H1 (cell line): ENCODE measurements around the gene REG4. TPM values are rescaled to one million over a fixed set of nuclear protein-coding genes. Genes with fewer than 3 reads are reported as not detected.

Source experiments
- BACH1 ChIP-seq: IDR thresholded peaks from 2 replicates; pipeline ENCODE4 v1.6.1; 2012; ENCODE audit warnings: low read length, improper control_type of control experiment
- BCL11A ChIP-seq, 2 experiments: IDR thresholded peaks; one replicate each; pipeline ENCODE4 v1.6.1; 2011; ENCODE audit warnings: low read depth in 2 of 2, low read length in 2 of 2, mild to moderate bottlenecking in 2 of 2
- CBX8 ChIP-seq: fragments of 300-800, 300-1000 bp; sonication (generic); IDR thresholded peaks from 2 replicates; pipeline ENCODE4 v1.7.1; 2016; ENCODE audit warnings: low read depth, low read length, borderline replicate concordance
- EZH2 ChIP-seq: fragments of 200-600 bp; sonication (generic); IDR thresholded peaks from 2 replicates; pipeline ENCODE4 v1.7.1; 2012; ENCODE audit warnings: low read depth, mild to moderate bottlenecking, moderate library complexity, low read length, inconsistent platforms; ENCODE audit not compliant: severe bottlenecking
- SP4 ChIP-seq: IDR thresholded peaks from 2 replicates; pipeline ENCODE4 v1.6.1; 2012; ENCODE audit warnings: low read length, inconsistent platforms
- ZNF274 ChIP-seq: IDR thresholded peaks from 2 replicates; pipeline ENCODE4 v1.7.0; 2012; ENCODE audit warnings: low read length, borderline replicate concordance; ENCODE audit errors: extremely low read depth
- polyA plus RNA-seq, 7 experiments: library from polyadenylated mRNA; depleted of rRNA in 3 of 7; stranded (reverse) in 5 of 7; unstranded in 2 of 7; fragments of >200 nt in 5 of 7; fragments of 200-250 nt in 2 of 7; gene quantifications; 1 replicate in 5 of 7; 2 replicates in 1 of 7; 4 replicates in 1 of 7; pipeline versions ENCODE4 v1.2.1 to v1.2.3, GENCODE V29; 2011 to 2013; ENCODE audit warnings: missing spikeins in 2 of 7, mixed read lengths in 2 of 7
- total RNA-seq: library from RNA; stranded (reverse); fragmentation: NEBNext Ultra II Directional; extraction: Animal tissue kit (Norgen Biotek cat#: 25700); gene quantifications from 2 replicates; pipeline ENCODE4 v1.2.1, GENCODE V29; 2021

The REG4 gene
- total and polyA plus RNA-seq, 2 of the 8 experiments (the other 6 are each of a cell fraction or from before 2014, with no cell fraction given): not detected

DNA sequence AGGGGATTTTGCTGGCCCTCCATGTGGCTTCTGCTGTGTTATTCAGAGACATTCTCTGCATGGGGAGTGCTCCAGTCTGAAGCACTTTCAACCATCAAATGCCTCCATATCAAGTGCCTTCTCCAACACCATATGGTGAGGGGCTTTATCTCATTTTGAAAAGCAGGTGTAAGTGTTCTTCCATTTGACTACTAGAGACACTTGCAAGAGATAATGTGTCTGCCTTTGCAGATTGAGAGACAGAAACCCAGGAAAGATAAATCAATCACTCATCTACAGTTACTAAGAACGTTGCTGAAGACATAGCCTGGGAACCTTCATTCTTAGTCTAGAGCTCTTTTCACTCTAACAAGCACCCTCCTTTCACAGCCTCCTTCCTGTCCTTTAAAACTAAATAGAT lies 29.5 kb upstream of the REG4 start (continued):
- TF ChIP-seq CBX8: no peak
- TF ChIP-seq BACH1: no peak
- TF ChIP-seq ZNF274: no peak
- no peak for TF ChIP-seq SP4
- no peak for TF ChIP-seq BCL11A (IDR thresholded peaks at IDR 0.05; ENCODE audit: low read depth in 2 of 2, low read length in 2 of 2)
- no peak for TF ChIP-seq EZH2
